Measurements from ENCODE around the gene NUB1. TPM values are rescaled to one million over a fixed set of nuclear protein-coding genes. Genes with fewer than 3 reads are reported as not detected.

Gene NUB1
- total RNA-seq, 6 donors from 2014 or later: 37.0 to 80.0 (median 50.0) TPM

DNA sequence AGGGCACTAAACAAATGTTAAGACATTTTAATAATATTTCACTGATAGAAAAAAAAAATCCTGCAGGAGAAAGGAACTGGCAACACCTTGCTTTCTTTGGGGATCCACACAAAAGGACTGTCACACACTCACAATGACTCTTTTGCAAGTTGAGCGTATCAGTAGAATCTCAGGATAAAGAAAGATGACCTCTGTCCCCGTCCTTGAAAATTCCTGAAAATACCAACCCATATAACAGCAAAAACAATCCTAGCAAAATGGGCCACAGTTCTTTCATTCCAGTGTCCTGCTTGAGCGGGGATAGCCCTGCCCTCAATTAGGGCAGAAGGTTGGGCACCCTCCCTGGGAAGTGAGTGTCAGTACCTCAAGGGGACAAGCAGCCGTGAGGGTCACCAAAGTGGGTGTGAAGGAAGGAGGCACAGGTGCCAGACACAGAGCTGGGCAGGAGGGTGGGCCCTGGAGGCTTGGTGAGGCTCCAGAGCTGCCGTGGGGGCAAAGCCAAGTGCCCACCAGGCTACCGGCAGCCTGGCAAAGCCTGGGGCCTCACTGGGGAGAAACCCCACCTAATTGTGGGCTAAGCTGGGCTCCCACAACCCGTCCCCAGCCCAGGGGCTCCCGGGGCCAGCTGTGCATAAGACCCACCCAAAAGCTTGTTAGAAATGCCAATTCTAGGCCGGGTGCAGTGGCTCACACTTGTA lies 65.4 kb downstream of the NUB1 start:
- Histone ChIP-seq H3K9me3 (no peaks in the 10 kb centered on the region), H3K36me3 (no peaks in the 10 kb centered on the region), H3K4me3 (no peak overlapping the region), H3K27me3 (peaks cover 0 to 30% (median 18%) of the 10 kb centered on the region in 4 donors), H3K4me1 (peaks cover 25 to 43% (median 36%) of the 10 kb centered on the region in 4 donors), H3K27ac (no peak overlapping the region)
- 86 to 91% methylated on average over 6 to 9 of the region's 9 CpGs for WGBS, 2 donors
- peak in 1 of 2 donors; percentile 68 for DNase-seq
- ATAC-seq (ENCODE audit: low FRiP score in 2 of 2): no peak
- TF ChIP-seq POLR2AphosphoS5 (IDR thresholded peaks at IDR 0.05) (no peak), POLR2A (IDR thresholded peaks at IDR 0.05) (no peak), EP300 (IDR thresholded peaks at IDR 0.05) (no peak)
- TF ChIP-seq, protein P1, sequence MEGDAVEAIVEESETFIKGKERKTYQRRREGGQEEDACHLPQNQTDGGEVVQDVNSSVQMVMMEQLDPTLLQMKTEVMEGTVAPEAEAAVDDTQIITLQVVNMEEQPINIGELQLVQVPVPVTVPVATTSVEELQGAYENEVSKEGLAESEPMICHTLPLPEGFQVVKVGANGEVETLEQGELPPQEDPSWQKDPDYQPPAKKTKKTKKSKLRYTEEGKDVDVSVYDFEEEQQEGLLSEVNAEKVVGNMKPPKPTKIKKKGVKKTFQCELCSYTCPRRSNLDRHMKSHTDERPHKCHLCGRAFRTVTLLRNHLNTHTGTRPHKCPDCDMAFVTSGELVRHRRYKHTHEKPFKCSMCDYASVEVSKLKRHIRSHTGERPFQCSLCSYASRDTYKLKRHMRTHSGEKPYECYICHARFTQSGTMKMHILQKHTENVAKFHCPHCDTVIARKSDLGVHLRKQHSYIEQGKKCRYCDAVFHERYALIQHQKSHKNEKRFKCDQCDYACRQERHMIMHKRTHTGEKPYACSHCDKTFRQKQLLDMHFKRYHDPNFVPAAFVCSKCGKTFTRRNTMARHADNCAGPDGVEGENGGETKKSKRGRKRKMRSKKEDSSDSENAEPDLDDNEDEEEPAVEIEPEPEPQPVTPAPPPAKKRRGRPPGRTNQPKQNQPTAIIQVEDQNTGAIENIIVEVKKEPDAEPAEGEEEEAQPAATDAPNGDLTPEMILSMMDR (IDR thresholded peaks at IDR 0.05): no peak

GRCh38 chr7:151408498-151408838 lies 66.9 kb downstream of the NUB1 start:
- H3K4me1 ChIP-seq: peaks cover 25 to 43% (median 36%) of the 10 kb centered on the region in 4 donors
- TF ChIP-seq, protein P1 (IDR thresholded peaks at IDR 0.05): no peak
- TF ChIP-seq POLR2AphosphoS5 (IDR thresholded peaks at IDR 0.05) (no peak), EP300 (IDR thresholded peaks at IDR 0.05) (no peak), POLR2A (IDR thresholded peaks at IDR 0.05) (no peak)
- no peaks in the 10 kb centered on the region for H3K36me3 ChIP-seq
- H3K9me3 ChIP-seq: no peaks in the 10 kb centered on the region
- H3K4me3 ChIP-seq: peak overlapping the region in 1 of 4 donors; percentile 49
- H3K27ac ChIP-seq: peak overlapping the region in 2 of 4 donors; percentile 31 to 71
- DNase-seq: no peak
- WGBS, 2 donors: 81 to 86% methylated on average over 6 to 7 of the region's 7 CpGs
- H3K27me3 ChIP-seq: peaks cover 0 to 30% (median 18%) of the 10 kb centered on the region in 4 donors
- no peak for ATAC-seq (ENCODE audit: low FRiP score in 2 of 2)

DNA sequence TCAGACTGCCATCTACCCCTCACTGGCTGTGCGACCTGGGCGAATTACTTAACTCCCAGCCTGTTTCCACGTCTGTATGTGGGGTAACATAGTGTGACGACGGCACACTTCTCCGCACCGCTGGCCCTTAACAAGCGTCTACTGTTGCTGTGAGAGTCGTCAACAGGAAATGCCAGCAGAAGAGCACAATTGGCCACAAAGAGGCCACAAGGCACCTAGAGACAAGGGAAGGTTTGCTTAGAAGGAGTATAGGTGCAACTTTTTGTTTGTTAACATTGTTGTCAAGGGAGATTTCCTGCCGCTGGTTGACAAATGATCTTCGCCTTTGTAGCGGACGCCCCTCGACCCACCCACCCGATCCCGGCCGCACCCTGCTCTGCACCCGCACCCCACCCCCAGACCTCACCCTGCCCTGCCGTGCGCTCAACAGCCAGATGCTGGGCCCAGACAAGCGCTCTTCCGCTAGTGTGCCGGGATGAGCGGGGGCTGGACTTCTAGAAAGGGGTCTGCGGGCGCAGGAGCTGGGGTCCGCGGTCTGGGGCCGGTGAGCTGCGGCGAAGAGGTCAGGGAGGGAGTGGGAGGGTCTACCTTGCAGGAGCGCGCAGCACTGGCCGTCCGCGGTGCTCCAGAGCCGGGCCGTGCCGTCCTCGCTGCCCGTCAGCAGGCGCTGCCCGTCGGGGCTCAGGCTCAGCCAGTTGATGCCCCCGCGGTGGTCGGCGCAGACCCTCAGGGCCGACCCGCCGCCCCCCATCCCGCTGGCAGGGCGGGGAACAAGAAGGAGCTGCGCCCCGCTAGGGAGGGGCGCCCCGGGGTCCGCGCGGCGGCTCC lies 67.4 kb downstream of the NUB1 start:
- WGBS, 2 donors: 8 to 22% methylated on average over 6 to 46 of the region's 61 CpGs
- Histone ChIP-seq H3K4me1 (peaks cover 23 to 37% (median 33%) of the 10 kb centered on the region in 4 donors), H3K36me3 (no peaks in the 10 kb centered on the region), H3K27ac (peak overlapping the region; percentile 8 to 71 (median 62)), H3K27me3 (peaks cover 0 to 30% (median 18%) of the 10 kb centered on the region in 4 donors), H3K4me3 (peak overlapping the region in 3 of 4 donors; percentile 34 to 49 (median 44)), H3K9me3 (no peaks in the 10 kb centered on the region)
- TF ChIP-seq POLR2A (IDR thresholded peaks at IDR 0.05) (peak in 1 of 4 donors; percentile 37), EP300 (IDR thresholded peaks at IDR 0.05) (no peak), POLR2AphosphoS5 (IDR thresholded peaks at IDR 0.05) (peak in 1 of 2 donors; percentile 26)
- TF ChIP-seq, protein P1 (IDR thresholded peaks at IDR 0.05): no peak
- ATAC-seq (ENCODE audit: low FRiP score in 2 of 2) (peak; percentile 12 to 39), DNase-seq (peak in 1 of 2 donors; percentile 86)

DNA sequence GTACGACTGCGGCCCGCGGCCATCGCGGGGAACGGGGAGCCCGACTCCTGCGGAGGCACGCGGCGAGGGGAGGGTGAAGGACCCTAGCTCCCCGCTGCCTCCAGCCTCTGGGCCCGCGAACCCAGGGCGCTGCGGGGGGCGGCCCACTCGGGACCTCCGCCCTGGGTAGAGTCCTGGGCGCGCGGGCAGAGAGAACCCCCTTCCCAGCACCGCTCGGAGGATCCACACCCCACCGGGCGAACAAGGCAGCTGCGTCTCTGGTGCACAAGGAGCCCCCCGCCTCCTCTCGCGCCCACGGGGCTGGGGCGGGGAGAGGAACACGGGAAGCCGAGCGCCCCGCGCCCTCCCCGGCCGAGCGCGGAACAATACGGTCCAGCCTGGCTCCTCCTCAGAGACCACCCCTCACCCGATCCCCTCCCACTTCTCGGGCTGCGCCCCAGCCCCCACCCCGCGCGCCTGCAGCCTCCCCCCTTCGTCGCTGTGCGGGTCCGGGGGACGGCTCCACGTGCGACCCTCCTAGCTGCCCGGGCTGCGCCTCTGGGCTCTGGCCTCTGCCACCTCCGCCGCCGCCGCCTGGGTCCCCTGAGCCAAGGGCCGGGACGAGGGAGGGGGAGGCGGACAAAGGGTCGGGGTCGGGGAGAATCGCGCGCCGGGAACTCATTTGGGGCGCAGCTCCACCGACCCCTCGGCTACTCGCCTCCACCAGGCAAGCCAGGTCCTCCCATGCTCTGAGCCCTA lies 68.2 kb downstream of the NUB1 start, which contains the start of gene WDR86:
WDR86 (minus strand) TSS at position 372 of the 738 bp plus-strand sequence. CDS start 449 bp downstream, outside the sequence.
- peaks cover 21 to 29% (median 26%) of the 10 kb centered on the region in 4 donors for H3K4me1 ChIP-seq
- H3K36me3 ChIP-seq: no peaks in the 10 kb centered on the region
- ATAC-seq (ENCODE audit: low FRiP score in 2 of 2) (peak in 1 of 2 donors; percentile 54), DNase-seq (peak in 1 of 2 donors; percentile 86)
- H3K27ac ChIP-seq: peak within 1 kb of the TSS; percentile 8 to 71 (median 62)
- peak within 1 kb of the TSS in 3 of 4 donors; percentile 34 to 49 (median 44) for H3K4me3 ChIP-seq
- WGBS, 2 donors: 8% methylated on average over 20 of the region's 75 CpGs; no CpG with 5 or more reads in 1 of the 2 donors
- no peaks in the 10 kb centered on the region for H3K9me3 ChIP-seq
- peaks cover 0 to 30% (median 18%) of the 10 kb centered on the region in 4 donors for H3K27me3 ChIP-seq
- TF ChIP-seq, protein P1 (IDR thresholded peaks at IDR 0.05): no peak
- TF ChIP-seq EP300 (IDR thresholded peaks at IDR 0.05) (no peak), POLR2A (IDR thresholded peaks at IDR 0.05) (no peak), POLR2AphosphoS5 (IDR thresholded peaks at IDR 0.05) (no peak)
